GM23338 (cell line): Measurements from ENCODE around the gene EGFL7. TPM values are rescaled to one million over a fixed set of nuclear protein-coding genes. Genes with fewer than 3 reads are reported as not detected.

ENCODE experiments used
- ATAC-seq: fragments of 200-7000 bp; cut with Tn5 transposase; 3 replicates; pipeline ENCODE4 v1.9.1; 2020
- DNase-seq: peaks from one replicate; pipeline ENCODE4 v3.0.0-alpha.2; 2015; ENCODE audit warnings: low spot score
- H2AFZ ChIP-seq: fragments of 200-600 bp; sonication (generic); 2 replicates; pipeline ENCODE4 v1.8.0; 2016; ENCODE audit warnings: antibody characterized with exemption, mild to moderate bottlenecking, moderate library complexity
- H3F3A ChIP-seq: fragments of 200-600 bp; sonication (generic); replicated peaks from 2 replicates; pipeline ENCODE4 v1.8.0; 2017; ENCODE audit warnings: antibody characterized with exemption, mixed run types, low read depth
- H3K27ac ChIP-seq: fragments of 200-600 bp; sonication (generic); 2 replicates; pipeline ENCODE4 v1.6.1; 2016; ENCODE audit warnings: low read depth
- H3K27me3 ChIP-seq: fragments of 200-600 bp; sonication (generic); 2 replicates; pipeline ENCODE4 v1.8.0; 2016; ENCODE audit warnings: mild to moderate bottlenecking, mixed run types, moderate library complexity; ENCODE audit not compliant: insufficient read depth
- H3K36me3 ChIP-seq: fragments of 200-600 bp; sonication (generic); 2 replicates; pipeline ENCODE4 v1.8.0; 2016; ENCODE audit warnings: mild to moderate bottlenecking; ENCODE audit not compliant: insufficient read depth
- H3K4me1 ChIP-seq: fragments of 200-600 bp; sonication (generic); 2 replicates; pipeline ENCODE4 v1.8.0; 2016; ENCODE audit warnings: mild to moderate bottlenecking, moderate library complexity; ENCODE audit not compliant: insufficient read depth
- H3K4me2 ChIP-seq: fragments of 200-600 bp; sonication (generic); 2 replicates; pipeline ENCODE4 v1.7.1; 2017; ENCODE audit warnings: mixed run types
- H3K4me3 ChIP-seq: fragments of 200-600 bp; sonication (generic); 2 replicates; pipeline ENCODE4 v1.6.1; 2016; ENCODE audit warnings: mixed run types
- H3K79me2 ChIP-seq: fragments of 200-600 bp; sonication (generic); replicated peaks from 2 replicates; pipeline ENCODE4 v1.8.0; 2017; ENCODE audit warnings: mild to moderate bottlenecking; ENCODE audit not compliant: insufficient read depth
- H3K9me2 ChIP-seq: fragments of 200-600 bp; sonication (generic); 2 replicates; pipeline ENCODE4 v1.8.0; 2017; ENCODE audit not compliant: insufficient read depth
- H4K20me1 ChIP-seq: fragments of 200-600 bp; sonication (generic); replicated peaks from 2 replicates; pipeline ENCODE4 v1.8.0; 2017; ENCODE audit warnings: mild to moderate bottlenecking; ENCODE audit not compliant: insufficient read depth
- H3K27ac Mint-ChIP-seq: 2 replicates; pipeline ENCODE4 v1.8.0; 2020; ENCODE audit warnings: inconsistent platforms, mild to moderate bottlenecking, moderate library complexity, mixed read lengths
- H3K27me3 Mint-ChIP-seq: 3 replicates; pipeline ENCODE4 v1.8.0; 2022; ENCODE audit warnings: low read depth, mild to moderate bottlenecking, moderate library complexity, mixed read lengths, inconsistent platforms; ENCODE audit not compliant: insufficient read depth, poor library complexity
- H3K36me3 Mint-ChIP-seq: 3 replicates; pipeline ENCODE4 v1.8.0; 2021; ENCODE audit warnings: low read depth, mild to moderate bottlenecking, inconsistent platforms, moderate library complexity, mixed read lengths
- H3K4me1 Mint-ChIP-seq: 3 replicates; pipeline ENCODE4 v1.8.0; 2020; ENCODE audit warnings: mild to moderate bottlenecking, inconsistent platforms, mixed read lengths
- H3K4me3 Mint-ChIP-seq: 3 replicates; pipeline ENCODE4 v1.8.0; 2021; ENCODE audit warnings: moderate library complexity, mild to moderate bottlenecking, inconsistent platforms, mixed read lengths
- H3K9me3 Mint-ChIP-seq: 3 replicates; pipeline ENCODE4 v1.8.0; 2020; ENCODE audit warnings: moderate library complexity, mild to moderate bottlenecking, inconsistent platforms, mixed read lengths
- CREB1 ChIP-seq: fragments of 250-450 bp; sonication (Bioruptor Pico); IDR thresholded peaks from 2 replicates; pipeline ENCODE4 v1.5.0; 2020; ENCODE audit warnings: low read depth, mild to moderate bottlenecking, moderate library complexity
- CTCF ChIP-seq, 2 experiments: fragments of 200-600 bp in 1 of 2; sonication (generic) in 1 of 2; conservative IDR thresholded peaks; 2 replicates each; pipeline versions ENCODE4 v1.5.1 to v1.6.1; 2016 to 2017; ENCODE audit warnings: antibody characterized with exemption in 2 of 2, low read depth in 2 of 2, mild to moderate bottlenecking in 2 of 2, moderate library complexity in 1 of 2
- ETS1 ChIP-seq: IDR thresholded peaks from 2 replicates; pipeline ENCODE4 v1.6.1; 2016; ENCODE audit warnings: antibody characterized with exemption
- EZH2 ChIP-seq: fragments of 200-600 bp; sonication (generic); IDR thresholded peaks from one replicate; pipeline ENCODE4 v1.8.0; 2017; ENCODE audit warnings: antibody characterized with exemption, mild to moderate bottlenecking, low read depth; ENCODE audit not compliant: unreplicated experiment
- EZH2phosphoT487 ChIP-seq: fragments of 200-600 bp; sonication (generic); IDR thresholded peaks from one replicate; pipeline ENCODE4 v1.8.1; 2018; ENCODE audit warnings: antibody characterized with exemption; ENCODE audit not compliant: unreplicated experiment
- JUNB ChIP-seq: IDR thresholded peaks from one replicate; pipeline ENCODE4 v1.6.1; 2016; ENCODE audit warnings: antibody characterized with exemption; ENCODE audit not compliant: unreplicated experiment
- NANOG ChIP-seq: IDR thresholded peaks from 2 replicates; pipeline ENCODE4 v1.6.1; 2016; ENCODE audit warnings: antibody characterized with exemption, borderline replicate concordance
- POLR2AphosphoS5 ChIP-seq: IDR thresholded peaks from 2 replicates; pipeline ENCODE4 v1.6.1; 2016; ENCODE audit warnings: antibody characterized with exemption, low read depth
- REST ChIP-seq: IDR thresholded peaks from one replicate; pipeline ENCODE4 v1.6.1; 2018; ENCODE audit warnings: antibody characterized with exemption; ENCODE audit not compliant: unreplicated experiment
- STAT1 ChIP-seq: IDR thresholded peaks from one replicate; pipeline ENCODE4 v1.6.1; 2016; ENCODE audit warnings: antibody characterized with exemption; ENCODE audit not compliant: unreplicated experiment
- ZNF114 ChIP-seq: fragments of 250-450 bp; sonication (Bioruptor Pico); IDR thresholded peaks from 2 replicates; pipeline ENCODE4 v1.5.0; 2020; ENCODE audit warnings: mild to moderate bottlenecking, moderate library complexity
- ZNF331 ChIP-seq: fragments of 250-450 bp; sonication (Bioruptor Pico); IDR thresholded peaks from 2 replicates; pipeline ENCODE4 v1.5.0; 2020; ENCODE audit warnings: low read depth, mild to moderate bottlenecking, moderate library complexity
- ZNF462 ChIP-seq: fragments of 250-450 bp; sonication (Bioruptor Pico); IDR thresholded peaks from 2 replicates; pipeline ENCODE4 v1.5.0; 2020; ENCODE audit warnings: mild to moderate bottlenecking, moderate library complexity
- polyA plus RNA-seq: library from polyadenylated mRNA; unstranded; fragments of >200 nt; fragmentation: Nextera tagmentation; extraction: Ambion mirVana; gene quantifications from 2 replicates; pipeline ENCODE4 v1.2.1, GENCODE V29; 2016
- total RNA-seq: library from RNA; depleted of rRNA; stranded (reverse); fragments of >200 nt; shearing (Covaris generic); gene quantifications from 2 replicates; pipeline ENCODE4 v1.2.3, GENCODE V29; 2014

EGFL7 gene
- total and polyA plus RNA-seq, 2 experiments from 2014 or later, result 44.4 to 60.8 TPM

- no peak for TF ChIP-seq NANOG
- TF ChIP-seq EZH2phosphoT487, result no peak
- no peak for TF ChIP-seq ZNF114 (CRISPR knock-in tag)
- TF ChIP-seq CREB1 (CRISPR knock-in tag), result no peak
- TF ChIP-seq EZH2, result no peak
- TF ChIP-seq POLR2AphosphoS5, result no peak
- TF ChIP-seq REST, result no peak
- no peak for TF ChIP-seq ETS1
- TF ChIP-seq ZNF331 (CRISPR knock-in tag), result no peak
- TF ChIP-seq JUNB, result no peak
- no peak for TF ChIP-seq CTCF (conservative IDR thresholded peaks at IDR 0.05; ENCODE audit: low read depth in 2 of 2)
- no peak for TF ChIP-seq ZNF462 (CRISPR knock-in tag)
- TF ChIP-seq STAT1, result no peak
- DNase-seq, result no peak
- peaks cover 18% of the 10 kb centered on the region for H3K4me1 Mint-ChIP-seq
- no peaks in the 10 kb centered on the region for H3K36me3 Mint-ChIP-seq
- Histone ChIP-seq H4K20me1 (no peaks in the 10 kb centered on the region), H3K4me1 (no peaks in the 10 kb centered on the region; the same call in 1 of the 2 replicates), H3K79me2 (no peaks in the 10 kb centered on the region), H3K4me2 (no peak overlapping the region), H3K36me3 (no peaks in the 10 kb centered on the region), H3F3A (no peaks in the 10 kb centered on the region), H2AFZ (no peak overlapping the region), H3K27me3 (no peaks in the 10 kb centered on the region), H3K9me2 (no peaks in the 10 kb centered on the region), H3K4me3 (no peak overlapping the region), H3K27ac (no peak overlapping the region)
- no peak for ATAC-seq
- H3K27me3 Mint-ChIP-seq, result peaks cover 20% of the 10 kb centered on the region
- H3K9me3 Mint-ChIP-seq, result no peaks in the 10 kb centered on the region
- no peak overlapping the region for H3K4me3 Mint-ChIP-seq
- H3K27ac Mint-ChIP-seq, result no peak overlapping the region
Observed at GRCh38 chr9:136697821-136698526, 35.3 kb downstream of the EGFL7 start.
